Measurements from ENCODE around the gene NF2.
A peak's percentile ranks its signal among the peaks of the same experiment; 100 is the strongest.

NF2 gene

GRCh38 chr22:29715705-29716104 is 112.3 kb downstream of the NF2 start:
- Histone ChIP-seq H3K9me3 (ENCODE audit: control insufficient read depth, insufficient read depth, low read length) (no peaks in the 10 kb centered on the region), H3K9ac (ENCODE audit: low read depth, low read length) (no peak overlapping the region), H3K36me3 (ENCODE audit: insufficient read depth, low read length) (no peaks in the 10 kb centered on the region), H3K4me1 (ENCODE audit: insufficient read depth, low read length) (no peaks in the 10 kb centered on the region)

DNA sequence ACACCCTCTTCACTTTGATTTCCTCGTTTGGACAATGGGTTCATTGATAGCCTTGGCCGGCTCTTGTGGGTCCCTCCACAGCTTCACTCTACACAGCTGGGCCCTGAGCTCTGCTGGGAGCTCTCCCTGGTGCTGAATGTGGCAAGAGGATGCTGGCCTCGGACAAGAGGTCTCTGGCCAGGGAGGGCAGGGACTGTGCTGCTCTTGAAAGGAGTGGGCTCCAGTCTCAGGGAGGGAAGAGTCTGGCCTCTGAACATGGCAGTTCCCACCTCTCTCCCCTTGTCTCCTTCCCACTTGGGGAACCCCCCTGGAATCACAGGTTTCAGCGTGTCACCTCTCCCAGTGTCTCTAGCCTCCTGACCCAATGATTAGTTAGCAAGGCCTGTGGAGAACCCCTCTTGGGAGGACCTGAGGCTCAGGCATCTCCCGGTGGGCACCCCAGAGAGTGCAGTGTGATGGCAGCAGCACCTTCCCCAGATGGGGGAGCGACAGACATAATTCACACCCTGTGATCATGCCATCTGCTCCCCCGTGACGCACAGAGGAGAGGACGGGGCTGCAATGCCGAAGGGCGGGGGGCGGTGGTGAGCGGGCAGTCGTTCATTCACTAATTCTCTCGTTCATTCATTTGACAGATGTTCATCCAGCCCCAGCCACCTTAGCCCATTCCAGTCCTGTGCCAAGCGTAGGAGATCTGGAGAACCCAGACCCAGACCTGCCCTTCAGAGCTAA is 113.5 kb downstream of the NF2 start:
- Histone ChIP-seq H3K9ac (ENCODE audit: low read depth, low read length) (no peak overlapping the region), H3K36me3 (ENCODE audit: insufficient read depth, low read length) (no peaks in the 10 kb centered on the region), H3K9me3 (ENCODE audit: control insufficient read depth, insufficient read depth, low read length) (no peaks in the 10 kb centered on the region), H3K4me1 (ENCODE audit: insufficient read depth, low read length) (no peaks in the 10 kb centered on the region)

DNA sequence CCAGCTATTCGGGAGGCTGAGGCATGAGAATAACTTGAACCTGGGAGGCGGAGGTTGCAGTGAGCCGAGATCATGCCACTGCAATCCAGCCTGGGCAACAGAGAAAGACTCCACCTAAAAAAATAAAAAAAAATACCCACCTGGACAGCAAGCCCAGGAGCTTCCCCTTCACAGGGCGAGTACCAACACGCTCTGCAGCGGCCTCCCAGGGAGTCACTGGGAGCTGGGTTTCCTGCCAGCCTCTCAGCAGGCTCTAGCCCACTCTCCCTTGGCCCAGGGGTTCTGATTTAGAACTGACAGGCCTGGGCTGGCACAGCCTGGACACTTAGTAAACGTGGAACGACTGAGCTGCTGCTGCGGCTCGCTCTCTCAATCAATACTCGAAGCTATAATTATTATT is 114.4 kb downstream of the NF2 start:
- Histone ChIP-seq H3K9ac (ENCODE audit: low read depth, low read length) (no peak overlapping the region), H3K36me3 (ENCODE audit: insufficient read depth, low read length) (no peaks in the 10 kb centered on the region), H3K4me1 (ENCODE audit: insufficient read depth, low read length) (no peaks in the 10 kb centered on the region), H3K9me3 (ENCODE audit: control insufficient read depth, insufficient read depth, low read length) (no peaks in the 10 kb centered on the region)

DNA sequence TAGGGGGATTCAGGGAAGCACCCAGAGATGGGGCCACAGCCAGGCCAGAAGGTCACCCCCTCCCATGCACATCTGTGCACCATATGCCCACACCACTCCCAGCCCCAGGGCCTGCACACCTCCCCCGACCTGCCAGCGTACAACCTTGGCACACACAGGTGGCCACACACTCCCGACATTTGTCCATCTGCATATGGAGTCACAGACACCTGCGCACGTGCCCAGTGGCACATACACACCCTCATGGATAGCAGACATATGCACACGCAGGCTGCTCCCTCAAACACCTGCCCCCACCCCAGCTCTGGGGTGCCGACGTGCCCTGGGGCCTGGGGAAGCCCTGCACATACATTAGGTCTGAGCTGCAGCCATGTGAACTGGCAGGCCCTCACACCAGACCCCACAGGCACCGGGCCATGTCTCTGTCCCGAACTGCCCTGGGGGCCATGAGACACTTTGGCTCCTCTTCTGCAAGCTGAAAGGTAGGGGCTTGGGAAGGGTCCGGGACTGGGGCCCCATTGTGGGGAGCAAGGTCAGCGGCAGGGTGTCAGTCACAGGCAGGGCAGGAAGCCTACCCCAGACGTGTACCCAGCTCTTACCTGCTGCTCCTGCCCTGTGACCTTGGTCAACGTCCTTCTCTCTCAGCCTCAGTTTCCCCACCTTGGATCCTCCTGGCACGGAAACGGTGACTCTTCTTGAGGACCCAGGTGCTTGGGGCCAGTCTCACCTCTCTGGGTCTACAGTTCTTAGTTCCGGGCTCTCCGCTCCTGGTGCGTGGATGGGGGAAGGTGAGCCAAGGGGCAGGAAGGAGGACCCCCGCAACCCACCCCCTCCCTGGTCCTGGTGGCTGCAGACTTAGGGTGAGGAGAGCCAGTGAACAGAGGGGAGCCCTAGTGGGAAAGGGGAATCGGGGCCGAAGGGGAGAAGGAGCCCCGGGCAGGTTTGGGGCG is 115.8 kb downstream of the NF2 start:
- Histone ChIP-seq H3K4me1 (ENCODE audit: insufficient read depth, low read length) (no peaks in the 10 kb centered on the region), H3K9me3 (ENCODE audit: control insufficient read depth, insufficient read depth, low read length) (no peaks in the 10 kb centered on the region), H3K36me3 (ENCODE audit: insufficient read depth, low read length) (no peaks in the 10 kb centered on the region), H3K9ac (ENCODE audit: low read depth, low read length) (no peak overlapping the region)

- no peaks in the 10 kb centered on the region for H3K9me3 ChIP-seq (ENCODE audit: control insufficient read depth, insufficient read depth, low read length)
- no peaks in the 10 kb centered on the region for H3K36me3 ChIP-seq (ENCODE audit: insufficient read depth, low read length)
- no peaks in the 10 kb centered on the region for H3K4me1 ChIP-seq (ENCODE audit: insufficient read depth, low read length)
- peak within 1 kb of the TSS; percentile 28; the same call in 1 of the 2 replicates for H3K9ac ChIP-seq (ENCODE audit: low read depth, low read length)
These were observed 116.6 kb downstream of the NF2 start, which contains the start of gene CABP7 for GRCh38 chr22:29719899-29720645. Gene CABP7, plus strand, starts transcription at chr22:29720003. Its CDS starts 422 bp downstream, at chr22:29720425.

- H3K9ac ChIP-seq (ENCODE audit: low read depth, low read length), result peak overlapping the region; percentile 28; the same call in 1 of the 2 replicates
- H3K9me3 ChIP-seq (ENCODE audit: control insufficient read depth, insufficient read depth, low read length), result no peaks in the 10 kb centered on the region
- no peaks in the 10 kb centered on the region for H3K4me1 ChIP-seq (ENCODE audit: insufficient read depth, low read length)
- no peaks in the 10 kb centered on the region for H3K36me3 ChIP-seq (ENCODE audit: insufficient read depth, low read length)
These were observed 117.4 kb downstream of the NF2 start for GRCh38 chr22:29720811-29721323.

DNA sequence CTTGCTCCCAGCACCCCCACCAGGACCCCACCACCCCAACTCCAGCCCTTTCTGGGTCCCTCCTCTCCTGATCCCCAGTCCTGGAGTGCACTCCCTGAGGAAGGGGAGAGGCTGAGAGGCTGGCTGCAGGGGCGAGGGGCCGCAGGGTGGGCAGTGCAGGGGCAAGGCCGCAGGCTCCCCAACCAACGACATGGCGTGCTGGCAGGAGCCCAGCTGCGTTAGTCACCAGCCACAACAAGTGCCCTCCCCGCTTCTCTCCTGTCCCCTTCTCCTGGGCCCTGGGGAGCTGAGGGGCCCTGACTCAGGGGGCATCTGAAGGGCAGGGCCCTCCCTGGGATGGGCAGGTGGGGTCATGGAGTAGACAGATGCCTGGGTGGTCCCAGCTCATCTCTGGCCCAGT is 118.7 kb downstream of the NF2 start:
- no peaks in the 10 kb centered on the region for H3K36me3 ChIP-seq (ENCODE audit: insufficient read depth, low read length)
- no peak overlapping the region for H3K9ac ChIP-seq (ENCODE audit: low read depth, low read length)
- H3K4me1 ChIP-seq (ENCODE audit: insufficient read depth, low read length), result no peaks in the 10 kb centered on the region; the same call in 1 of the 2 replicates
- no peaks in the 10 kb centered on the region for H3K9me3 ChIP-seq (ENCODE audit: control insufficient read depth, insufficient read depth, low read length)

DNA sequence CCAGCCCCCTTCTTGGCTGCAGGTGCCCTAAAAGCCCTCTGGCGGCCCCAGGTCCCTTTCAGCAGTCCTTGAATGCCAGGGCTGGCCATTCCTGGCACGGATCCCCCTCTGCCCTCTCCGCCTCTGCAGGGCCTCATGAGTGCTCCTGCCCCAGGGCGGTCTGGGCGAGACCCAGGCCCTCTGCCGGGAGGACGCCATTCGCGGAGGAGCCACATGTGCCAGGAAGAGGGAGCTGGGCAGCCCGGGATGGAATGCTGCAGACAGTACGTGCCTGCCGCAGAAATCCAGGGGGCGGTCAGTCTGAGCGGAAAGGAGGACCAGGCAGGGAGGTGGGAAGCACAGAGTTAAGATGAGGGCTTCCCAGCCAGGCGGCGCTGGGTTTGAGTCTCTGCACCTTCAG is 119.2 kb downstream of the NF2 start:
- Histone ChIP-seq H3K36me3 (ENCODE audit: insufficient read depth, low read length) (no peaks in the 10 kb centered on the region), H3K4me1 (ENCODE audit: insufficient read depth, low read length) (no peaks in the 10 kb centered on the region; the same call in 1 of the 2 replicates)

GRCh38 chr22:29723766-29724165 is 120.3 kb downstream of the NF2 start:
- Histone ChIP-seq H3K4me1 (ENCODE audit: insufficient read depth, low read length) (no peaks in the 10 kb centered on the region; the same call in 1 of the 2 replicates), H3K9me3 (ENCODE audit: control insufficient read depth, insufficient read depth, low read length) (no peaks in the 10 kb centered on the region), H3K36me3 (ENCODE audit: insufficient read depth, low read length) (no peaks in the 10 kb centered on the region), H3K9ac (ENCODE audit: low read depth, low read length) (no peak overlapping the region)

More for the DNA sequence above, 119.2 kb downstream of the NF2 start:
- H3K9ac ChIP-seq (ENCODE audit: low read depth, low read length), result no peak overlapping the region
- no peaks in the 10 kb centered on the region for H3K9me3 ChIP-seq (ENCODE audit: control insufficient read depth, insufficient read depth, low read length)

DNA sequence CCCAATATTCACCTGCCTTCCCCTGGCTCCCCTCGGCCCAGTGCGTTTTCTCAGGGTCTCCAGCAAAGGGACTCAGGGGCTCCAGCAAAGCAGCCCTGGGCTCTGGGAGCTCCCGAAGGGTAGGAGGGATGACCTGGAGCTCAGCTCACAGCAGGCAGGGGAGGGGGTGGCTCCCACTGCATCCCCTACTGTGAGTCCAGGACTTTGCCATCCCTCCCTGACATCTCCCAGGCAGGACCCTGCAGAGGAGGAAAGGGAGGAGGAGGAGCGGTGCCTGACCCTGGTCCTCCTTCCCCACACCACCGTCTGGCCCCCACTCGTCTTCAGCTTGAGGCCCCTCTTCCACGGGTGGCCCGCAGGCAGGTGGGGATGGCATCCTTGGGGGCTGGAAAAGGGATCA is 121.4 kb downstream of the NF2 start:
- Histone ChIP-seq H3K9ac (ENCODE audit: low read depth, low read length) (no peak overlapping the region), H3K4me1 (ENCODE audit: insufficient read depth, low read length) (no peaks in the 10 kb centered on the region; the same call in 1 of the 2 replicates), H3K9me3 (ENCODE audit: control insufficient read depth, insufficient read depth, low read length) (no peaks in the 10 kb centered on the region), H3K36me3 (ENCODE audit: insufficient read depth, low read length) (no peaks in the 10 kb centered on the region)

- Histone ChIP-seq H3K4me1 (ENCODE audit: insufficient read depth, low read length) (no peaks in the 10 kb centered on the region; the same call in 1 of the 2 replicates), H3K9me3 (ENCODE audit: control insufficient read depth, insufficient read depth, low read length) (no peaks in the 10 kb centered on the region), H3K36me3 (ENCODE audit: insufficient read depth, low read length) (no peaks in the 10 kb centered on the region), H3K9ac (ENCODE audit: low read depth, low read length) (no peak overlapping the region)
These were observed 122.7 kb downstream of the NF2 start for GRCh38 chr22:29726106-29726505.

DNA sequence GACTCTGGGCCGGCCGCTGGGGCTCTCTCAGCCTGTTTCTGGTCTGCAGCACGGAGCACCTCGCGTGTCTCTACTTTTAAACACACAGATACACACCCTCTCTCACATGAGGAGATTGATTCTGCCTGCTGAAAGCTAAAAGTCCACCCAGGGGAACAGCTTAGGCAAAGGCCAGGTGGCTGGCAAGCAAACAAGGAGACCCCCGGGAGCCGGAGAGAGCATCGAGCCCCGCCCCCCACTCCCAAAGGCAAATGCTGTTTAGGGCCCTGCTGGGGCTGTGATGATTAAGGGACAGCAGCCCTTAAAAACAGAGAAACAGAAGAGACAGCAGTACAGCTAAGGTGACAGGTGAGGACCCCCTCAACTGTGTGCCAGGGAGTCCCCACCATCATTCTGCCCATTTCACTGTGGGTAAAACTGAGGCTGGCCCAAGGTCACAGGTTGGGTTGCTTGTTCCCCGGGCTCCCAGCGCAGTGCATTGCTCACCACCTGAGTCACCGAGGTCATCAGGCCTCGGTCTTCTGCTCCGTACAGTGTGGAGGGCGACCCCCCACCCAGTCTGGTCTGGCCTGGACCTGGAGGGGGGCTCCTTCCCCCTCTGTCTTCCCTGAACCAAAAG is 123.2 kb downstream of the NF2 start:
- no peak overlapping the region for H3K9ac ChIP-seq (ENCODE audit: low read depth, low read length)
- H3K4me1 ChIP-seq (ENCODE audit: insufficient read depth, low read length), result no peaks in the 10 kb centered on the region; the same call in 1 of the 2 replicates
- no peaks in the 10 kb centered on the region for H3K36me3 ChIP-seq (ENCODE audit: insufficient read depth, low read length)
- no peaks in the 10 kb centered on the region for H3K9me3 ChIP-seq (ENCODE audit: control insufficient read depth, insufficient read depth, low read length)

DNA sequence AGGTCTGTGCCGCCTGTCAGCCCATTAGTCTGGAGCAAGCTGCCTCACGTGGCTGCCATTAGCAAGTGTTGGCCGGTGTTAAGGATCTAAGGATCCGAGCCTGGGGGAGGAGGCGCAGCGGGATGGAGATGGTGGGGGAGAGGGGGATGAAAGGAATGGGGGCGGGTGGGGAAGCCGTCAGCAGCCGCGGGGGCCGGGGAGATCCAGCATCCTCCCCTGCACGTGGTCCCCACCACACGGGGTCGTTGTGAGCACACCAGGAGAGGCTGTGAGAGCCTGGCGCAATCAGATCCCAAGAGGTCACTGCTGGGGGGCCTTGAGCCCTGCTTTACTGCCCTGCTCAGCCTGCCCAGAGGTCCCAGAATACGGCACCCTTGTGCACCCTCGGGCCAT is 123.7 kb downstream of the NF2 start:
- no peak overlapping the region for H3K9ac ChIP-seq (ENCODE audit: low read depth, low read length)
- no peaks in the 10 kb centered on the region for H3K36me3 ChIP-seq (ENCODE audit: insufficient read depth, low read length)
- H3K4me1 ChIP-seq (ENCODE audit: insufficient read depth, low read length), result no peaks in the 10 kb centered on the region; the same call in 1 of the 2 replicates
- no peaks in the 10 kb centered on the region for H3K9me3 ChIP-seq (ENCODE audit: control insufficient read depth, insufficient read depth, low read length)

Measured in ES-I3 (cell line).